ENCODE measurements around the gene POLL.

The POLL gene

DNA sequence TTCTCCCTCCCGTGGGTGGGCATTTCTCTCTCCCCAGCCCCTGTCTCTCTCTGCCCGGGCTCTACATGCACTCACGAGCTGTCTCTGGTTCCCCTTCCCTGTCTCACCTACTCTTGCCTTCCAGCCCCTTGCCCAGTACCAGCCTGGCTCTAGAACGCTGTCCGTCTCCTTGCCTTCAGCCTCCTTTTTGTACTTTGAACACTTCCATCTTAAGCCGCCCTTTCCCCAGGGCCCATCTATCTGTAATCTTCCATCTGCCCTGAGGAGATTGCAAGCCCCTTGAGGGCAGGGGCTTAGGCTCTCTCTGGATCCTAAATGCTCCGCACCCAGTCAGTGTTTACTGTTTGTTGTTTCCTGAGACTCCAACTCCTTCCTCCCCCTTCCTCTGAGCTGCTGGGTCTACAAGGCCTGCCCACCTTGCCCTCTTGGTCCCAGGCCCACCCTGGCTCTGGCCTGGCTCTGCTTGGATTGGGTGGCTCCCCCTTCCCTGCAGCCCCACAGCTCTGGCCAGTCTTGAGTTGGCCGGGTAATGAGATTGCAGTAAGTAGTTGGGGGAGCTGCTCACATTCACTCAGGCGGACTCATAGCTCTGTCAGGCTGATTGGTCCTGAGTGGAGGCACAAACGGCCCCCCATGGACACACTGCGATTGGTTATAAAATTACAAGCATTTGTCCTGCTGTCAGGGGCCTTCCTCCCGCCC, 28.3 kb downstream of the POLL start:
- no peak for DNase-seq

DNA sequence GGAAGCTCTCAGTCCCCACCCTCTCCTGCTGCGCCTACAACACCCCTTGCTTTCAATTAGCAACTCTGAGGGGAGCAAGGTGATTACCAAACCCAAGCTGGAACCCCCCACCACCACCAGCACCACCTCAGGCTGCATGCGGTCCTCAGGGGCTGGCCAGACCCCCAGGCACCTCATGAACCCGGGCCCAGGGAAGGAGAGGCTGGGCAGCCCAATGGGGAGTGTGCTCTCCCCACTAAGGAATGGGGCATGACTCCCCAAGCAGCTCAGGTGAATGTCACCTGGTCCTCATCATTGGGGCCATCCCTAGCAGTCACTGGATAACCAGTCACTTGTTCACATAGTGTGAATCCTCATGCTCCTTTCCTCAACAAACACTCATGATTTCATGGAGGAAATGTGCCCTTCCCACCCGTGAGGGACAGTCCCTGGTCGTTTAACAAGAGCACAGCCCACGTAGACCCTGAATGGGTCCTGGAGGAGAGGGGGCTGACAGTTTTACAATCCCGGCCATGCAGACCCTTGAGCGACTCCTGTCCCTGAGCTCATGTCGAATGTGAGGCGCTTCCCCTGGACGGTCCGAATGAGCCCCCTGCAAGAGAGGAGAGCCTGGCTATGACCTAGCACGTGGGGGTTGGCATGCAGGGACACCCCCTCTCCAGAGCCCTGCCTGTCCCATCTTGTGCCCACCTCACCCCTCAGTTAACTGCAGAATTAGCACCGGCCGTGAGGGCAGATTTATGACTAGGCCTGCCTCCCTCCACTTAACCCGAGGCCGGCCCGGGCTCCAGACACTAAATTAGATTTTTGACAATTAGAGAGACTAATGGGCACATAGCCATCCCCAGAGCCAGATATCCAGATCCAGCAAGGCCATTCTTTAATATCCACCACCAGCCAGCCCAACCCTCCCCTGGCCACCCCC, 29.1 kb downstream of the POLL start:
- DNase-seq = no peak

DNA sequence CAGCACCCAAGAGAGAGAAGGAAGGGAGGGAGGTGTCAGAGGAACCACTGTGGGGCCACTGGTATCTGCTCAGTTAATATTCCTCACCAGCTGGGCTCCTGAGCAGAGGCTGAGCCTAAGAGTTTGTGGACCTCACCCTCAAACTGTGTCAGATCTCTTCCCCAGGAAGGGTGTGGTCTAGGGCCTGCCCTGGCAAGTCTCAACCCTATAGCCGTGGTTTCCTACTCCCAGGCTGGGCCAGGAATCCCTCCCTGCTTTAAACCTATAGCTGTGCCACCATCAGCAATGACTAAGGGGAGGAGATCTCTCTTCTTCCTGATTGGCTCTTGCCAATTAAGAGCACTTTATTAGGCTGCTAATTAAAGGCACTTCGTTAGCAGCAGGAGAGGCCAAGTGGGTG, 29.9 kb downstream of the POLL start:
- DNase-seq = no peak

DNA sequence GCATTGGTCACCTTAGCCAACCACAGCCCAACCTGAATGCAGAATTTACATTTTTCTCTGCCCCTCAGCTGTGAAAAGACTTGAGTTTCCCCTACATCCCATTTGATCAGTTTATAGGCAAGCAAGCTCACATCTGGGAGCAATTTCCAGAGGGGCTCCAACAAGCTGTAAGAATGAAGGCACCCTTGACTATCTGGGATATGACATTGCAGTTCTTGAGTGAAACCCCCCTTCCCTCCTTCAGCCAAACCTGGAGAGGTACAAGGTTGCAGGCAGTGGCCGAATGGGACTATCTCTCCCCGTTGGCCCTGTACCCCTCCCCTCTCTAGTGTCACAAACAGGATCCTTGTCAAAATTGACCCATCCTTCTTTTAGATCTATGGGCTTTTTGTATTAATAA, 30.5 kb downstream of the POLL start:
- no peak for DNase-seq

DNA sequence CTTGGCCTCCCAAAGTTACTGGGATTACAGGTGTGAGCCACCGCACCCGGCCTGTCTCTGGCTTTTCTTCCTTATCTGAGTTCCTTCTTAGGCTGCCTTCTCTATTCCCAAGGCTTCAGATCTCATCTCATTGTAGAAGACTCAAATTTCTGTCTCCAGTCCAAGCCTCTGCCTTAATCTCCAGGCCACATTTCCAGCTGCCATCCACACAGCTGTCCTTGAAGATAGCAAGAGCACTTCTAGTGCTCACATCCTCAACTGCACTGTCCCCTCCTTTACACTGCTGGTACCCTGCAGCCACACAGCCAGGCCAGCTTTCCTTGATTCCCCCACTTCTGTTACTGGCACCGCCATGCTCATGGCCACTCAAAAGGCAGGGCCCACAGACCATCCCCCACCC, 35.6 kb downstream of the POLL start:
- DNase-seq = no peak

DNA sequence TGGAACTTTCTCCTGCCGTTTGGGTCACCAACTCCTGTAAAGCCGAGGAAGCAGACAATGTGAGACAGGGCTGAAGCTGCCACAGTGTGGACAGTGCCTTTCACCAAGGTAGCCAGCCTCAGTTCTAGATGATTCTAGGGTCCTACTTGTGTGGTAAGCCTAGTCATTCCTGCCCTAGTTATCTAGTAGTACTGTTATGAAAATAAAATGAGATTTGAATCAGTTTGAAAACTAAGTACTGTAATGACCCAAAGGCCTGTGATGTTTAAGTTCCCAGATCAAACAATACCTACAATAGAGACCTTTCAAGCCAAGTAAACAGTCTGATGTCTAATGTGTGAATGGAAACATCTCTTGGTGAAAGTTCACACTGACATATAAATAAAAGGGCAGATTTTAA, 37.1 kb downstream of the POLL start:
- peak; percentile 41 for DNase-seq

DNA sequence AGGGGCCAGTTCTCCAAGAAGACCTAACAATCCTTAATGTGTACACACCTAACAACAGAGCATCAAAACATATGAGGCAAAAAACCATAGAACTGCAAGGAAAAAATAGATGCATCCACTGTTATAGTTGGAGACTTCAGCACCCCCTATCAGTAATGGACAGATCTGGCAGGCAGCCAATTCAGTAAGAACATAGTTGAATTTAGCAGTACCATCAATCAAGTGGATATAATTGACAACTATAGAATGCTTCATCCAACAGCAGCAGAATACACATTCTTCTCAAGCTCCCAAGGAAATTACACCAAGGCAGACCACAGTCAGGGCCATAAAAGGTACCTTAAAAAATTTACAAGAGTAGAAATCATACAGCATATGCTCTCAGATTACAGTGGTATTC, 42.2 kb downstream of the POLL start:
- no peak for DNase-seq

DNA sequence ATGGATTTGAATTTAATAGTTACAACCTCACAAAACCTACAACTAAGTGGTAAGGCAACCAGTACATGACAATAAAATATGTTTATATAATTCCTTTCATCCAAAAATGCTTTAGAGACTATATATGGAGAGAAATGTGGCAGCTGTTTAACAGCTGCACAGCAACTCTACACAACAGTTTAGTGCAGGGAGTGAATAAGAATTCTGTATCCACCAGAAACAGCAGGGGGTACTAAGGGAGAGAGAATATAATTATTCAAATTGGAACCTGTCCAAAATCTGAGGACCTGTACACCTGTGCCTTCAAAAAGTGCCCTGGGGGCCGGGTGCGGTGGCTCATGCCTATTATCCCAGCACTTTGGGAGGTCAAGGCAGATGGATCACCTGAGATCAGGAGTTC, 49.6 kb downstream of the POLL start:
- no peak for DNase-seq

DNA sequence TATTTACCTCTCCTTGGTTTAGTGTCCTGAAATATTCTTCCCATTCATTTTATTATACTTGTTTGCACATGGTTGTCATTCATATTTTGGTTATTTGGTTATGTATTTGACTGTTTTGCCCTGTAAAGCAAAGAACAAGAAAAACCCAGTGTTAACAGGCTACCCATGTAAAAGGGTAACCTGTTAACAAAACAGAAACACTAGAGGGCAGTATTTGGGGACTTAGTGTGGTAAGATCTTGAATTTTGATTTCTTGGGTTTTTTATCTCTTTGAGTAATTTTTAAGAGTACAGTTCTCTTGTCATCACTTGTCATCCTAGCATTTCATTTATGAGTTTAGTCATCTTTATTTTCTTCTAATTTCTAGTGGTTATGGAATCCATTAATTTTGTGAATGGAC, 51.3 kb downstream of the POLL start:
- DNase-seq = peak; percentile 33

DNA sequence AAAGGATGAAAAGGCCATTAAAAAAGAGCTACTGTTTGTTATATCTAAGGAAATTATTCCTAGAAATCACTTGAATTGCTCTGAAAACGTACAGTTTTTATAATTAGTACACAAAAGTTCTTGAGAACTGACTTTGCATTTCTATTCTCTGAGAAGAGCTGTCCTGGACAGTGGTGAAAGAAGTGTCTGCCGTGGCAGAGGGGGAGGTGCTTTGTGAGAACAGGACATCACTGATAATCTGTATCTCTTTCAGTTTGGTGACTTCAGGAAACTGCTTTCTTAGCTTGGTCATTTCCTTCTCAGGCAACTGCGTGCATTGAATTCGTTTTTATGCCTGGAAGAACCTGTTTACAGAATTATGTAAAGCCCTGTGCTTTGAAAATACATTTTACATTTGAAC, 52.1 kb downstream of the POLL start:
- peak; percentile 6 for DNase-seq

DNA sequence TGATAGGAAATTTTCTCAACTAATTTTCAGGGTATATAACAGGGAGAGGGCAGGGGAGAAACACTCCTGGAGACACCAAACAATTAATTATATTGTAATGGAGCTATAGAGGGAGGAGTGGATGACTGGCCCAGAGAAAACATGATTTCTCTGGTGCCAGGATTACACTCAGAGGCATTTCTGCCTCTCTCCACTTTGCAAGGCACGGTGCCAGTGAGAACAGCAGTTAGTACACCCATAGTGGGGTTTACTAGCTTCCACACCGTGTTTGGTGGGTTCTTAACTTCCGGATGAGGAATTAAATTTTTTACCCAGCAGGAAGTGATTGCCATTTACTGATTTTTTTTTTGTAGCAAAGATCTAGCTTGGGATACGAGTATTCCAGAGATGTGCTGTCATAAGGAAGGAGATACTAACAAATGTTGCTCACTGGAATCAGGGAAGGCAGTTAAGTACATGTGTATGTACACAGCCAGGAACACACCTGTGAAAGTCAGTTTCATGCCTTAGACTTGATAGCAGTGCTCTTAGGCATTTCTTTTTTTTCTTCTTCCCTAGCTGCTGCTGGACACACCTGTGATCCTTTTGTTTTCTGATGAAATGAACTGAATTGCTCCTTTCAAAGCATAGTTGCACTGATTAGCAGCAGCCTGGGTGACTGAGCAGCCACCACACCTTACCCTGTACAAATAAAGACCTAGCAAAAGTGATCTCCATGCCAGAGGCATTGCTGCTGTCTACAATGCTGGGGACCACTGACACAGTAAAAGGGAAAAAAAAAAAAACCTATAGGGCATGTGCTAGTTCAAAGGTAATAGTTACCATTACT, 58.1 kb downstream of the POLL start:
- no peak for DNase-seq

DNA sequence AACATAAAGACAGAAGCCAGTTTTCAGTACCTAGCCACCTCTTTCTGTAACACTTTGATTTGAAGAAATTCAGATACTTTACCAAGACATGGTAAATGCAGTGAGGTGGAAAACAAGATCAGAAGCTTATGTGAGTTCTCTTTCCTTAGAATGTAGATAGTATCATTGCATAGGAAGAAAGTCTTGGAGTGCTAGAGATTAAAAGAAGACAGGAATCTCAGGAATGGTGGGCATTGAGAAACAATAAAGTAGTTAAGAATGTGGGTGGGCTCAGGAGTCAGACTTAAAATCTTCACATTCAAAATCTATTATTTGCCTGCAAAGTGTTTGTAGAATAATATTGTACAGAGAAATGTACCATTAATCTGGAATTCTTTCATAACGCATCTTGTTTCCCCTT, 58.9 kb downstream of the POLL start:
- DNase-seq = no peak
